K562 (cell line): ENCODE measurements around the gene MICU1.

Experiments
- NCOA1 ChIP-seq: fragments of 450-650 bp; IDR thresholded peaks from 2 replicates; pipeline ENCODE4 v1.6.1; 2016; ENCODE audit warnings: low read depth
- SIN3A ChIP-seq, 2 experiments: fragments of 150-350 bp in 1 of 2; IDR thresholded peaks; 2 replicates each; pipeline ENCODE4 v1.6.1; 2011 to 2016; ENCODE audit warnings: borderline replicate concordance in 2 of 2, low read depth in 2 of 2, low read length in 2 of 2, mild to moderate bottlenecking in 2 of 2, moderate library complexity in 2 of 2; ENCODE audit not compliant: control insufficient read depth in 1 of 2
- SMARCA4 ChIP-seq: fragments of 450-650 bp; IDR thresholded peaks from 2 replicates; pipeline ENCODE4 v1.6.1; 2016
- SMC3 ChIP-seq: conservative IDR thresholded peaks from 2 replicates; pipeline ENCODE4 v1.6.1; 2011; ENCODE audit warnings: low read depth, low read length, improper control_type of control experiment; ENCODE audit not compliant: insufficient read depth
- TBP ChIP-seq: optimal IDR thresholded peaks from 2 replicates; pipeline ENCODE3; 2011; ENCODE audit warnings: low read depth, low read length, improper control_type of control experiment
- ZNF407 ChIP-seq: fragments of 450-650 bp; IDR thresholded peaks from 2 replicates; pipeline ENCODE4 v1.6.1; 2016; ENCODE audit warnings: low read depth

GRCh38 chr10:72638586-72639440 is 12.9 kb upstream of the MICU1 start:
- no peak for TF ChIP-seq SMC3
- no peak for TF ChIP-seq SMARCA4
- no peak for TF ChIP-seq ZNF407
- TF ChIP-seq TBP = no peak
- no peak for TF ChIP-seq NCOA1
- TF ChIP-seq SIN3A (IDR thresholded peaks at IDR 0.05; ENCODE audit: borderline replicate concordance in 2 of 2, control insufficient read depth in 1 of 2, low read depth in 2 of 2, low read length in 2 of 2) = no peak
